Effector memory CD4-positive, alpha-beta T cell (primary cell): Measurements from ENCODE around the gene RAB4A.
"Not testable (repeated sequence)": the region's sequence is repeated elsewhere in the genome, so short reads cannot be mapped to it uniquely, and the experiment has no call there.

Source experiments
- DNase-seq, 3 donors: peaks; one replicate each; pipeline ENCODE4 v3.0.0-alpha.2; 2020
- H3K27ac ChIP-seq: 2 replicates; pipeline ENCODE4 v1.7.0; 2013; ENCODE audit warnings: mild to moderate bottlenecking, low read length, moderate library complexity; ENCODE audit not compliant: insufficient read depth, poor library complexity, severe bottlenecking
- H3K27me3 ChIP-seq: replicated peaks from 2 replicates; pipeline ENCODE4 v1.7.0; 2013; ENCODE audit warnings: mild to moderate bottlenecking, low read length; ENCODE audit not compliant: insufficient read depth, control insufficient read depth, poor library complexity, severe bottlenecking
- H3K36me3 ChIP-seq: 2 replicates; pipeline ENCODE4 v1.7.0; 2013; ENCODE audit warnings: mild to moderate bottlenecking, low read length, moderate library complexity; ENCODE audit not compliant: control insufficient read depth, insufficient read depth
- H3K4me1 ChIP-seq: 2 replicates; pipeline ENCODE4 v1.7.0; 2013; ENCODE audit warnings: low read length, mild to moderate bottlenecking; ENCODE audit not compliant: control insufficient read depth, insufficient read depth, poor library complexity, severe bottlenecking
- H3K4me3 ChIP-seq: 2 replicates; pipeline ENCODE4 v1.7.0; 2013; ENCODE audit warnings: low read length, low read depth, mild to moderate bottlenecking; ENCODE audit not compliant: insufficient read depth, poor library complexity, severe bottlenecking
- H3K9me3 ChIP-seq: 2 replicates; pipeline ENCODE4 v1.7.0; 2013; ENCODE audit warnings: mild to moderate bottlenecking, low read length, moderate library complexity; ENCODE audit not compliant: control insufficient read depth

RAB4A gene

GRCh38 chr1:229327765-229328164 lies 56.9 kb downstream of the RAB4A start:
- Histone ChIP-seq H3K4me1 (peaks cover 14% of the 10 kb centered on the region), H3K27ac (peak overlapping the region; percentile 52), H3K36me3 (peaks cover 11% of the 10 kb centered on the region)
- not testable (repeated sequence) for H3K27me3 ChIP-seq, H3K4me3 ChIP-seq, H3K9me3 ChIP-seq
- DNase-seq: peak; percentile 40 to 62 (median 50)

DNA sequence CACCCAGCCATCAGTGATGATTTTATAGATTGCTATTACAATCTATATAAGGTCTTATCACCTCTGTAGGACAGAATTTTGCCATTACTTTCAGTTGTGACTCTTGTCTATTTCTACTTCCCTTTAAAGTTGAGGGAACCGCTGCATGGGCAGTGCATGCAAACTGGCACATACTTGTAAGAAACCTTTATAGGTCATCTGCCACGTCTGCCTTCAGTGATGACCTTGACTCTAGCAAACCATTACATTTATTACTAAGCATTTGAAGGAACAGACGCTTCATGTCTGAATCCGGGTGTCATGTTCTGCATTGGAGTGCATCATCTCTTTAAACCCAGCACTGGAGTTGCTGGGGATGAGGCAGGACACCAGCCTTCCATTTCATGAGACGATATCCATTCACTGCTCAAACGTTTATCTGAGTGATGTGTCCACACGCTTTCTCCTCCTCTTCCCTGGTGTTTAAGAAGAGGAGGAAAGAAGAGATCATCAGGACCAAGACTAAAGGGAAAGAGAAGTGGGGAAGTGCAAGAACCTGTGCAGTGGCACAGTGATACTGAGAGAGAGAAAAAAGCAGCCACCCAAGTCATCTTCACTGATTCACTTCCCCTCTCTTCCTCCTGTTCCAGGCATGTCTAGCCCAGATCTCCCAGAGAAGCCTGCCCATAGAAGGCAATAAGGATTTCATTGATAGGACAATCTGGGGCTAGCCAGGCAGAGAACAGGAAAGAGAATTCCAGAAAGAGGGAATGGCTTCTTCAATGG lies 57.9 kb downstream of the RAB4A start:
- DNase-seq: no peak
- Histone ChIP-seq H3K36me3 (peaks cover 4% of the 10 kb centered on the region), H3K27ac (peak overlapping the region; percentile 9), H3K4me1 (peaks cover 14% of the 10 kb centered on the region), H3K4me3 (no peak overlapping the region), H3K9me3 (no peaks in the 10 kb centered on the region), H3K27me3 (no peaks in the 10 kb centered on the region)

GRCh38 chr1:229334269-229334668 lies 63.4 kb downstream of the RAB4A start:
- H3K4me1 ChIP-seq: no peaks in the 10 kb centered on the region
- H3K27me3 ChIP-seq: no peaks in the 10 kb centered on the region
- no peak for DNase-seq

DNA sequence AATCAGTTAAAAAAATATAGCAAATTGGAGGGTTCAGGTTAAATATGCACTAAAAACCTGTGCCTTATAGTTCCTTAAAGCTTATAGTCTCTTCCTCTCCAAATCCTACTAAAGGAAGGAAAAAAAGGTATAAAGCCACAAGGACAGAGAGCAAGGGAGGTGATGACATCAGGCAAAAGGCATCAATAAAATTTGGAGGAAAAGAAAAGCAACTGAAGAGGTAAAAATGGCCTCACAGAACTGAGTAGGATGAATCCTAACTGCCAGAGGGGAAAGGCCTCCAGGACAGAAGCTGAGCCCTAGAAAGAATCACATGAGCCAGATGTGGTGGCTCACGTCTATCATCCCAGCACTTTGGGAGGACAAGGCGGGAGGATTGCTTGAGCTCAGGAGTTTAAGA lies 63.8 kb downstream of the RAB4A start:
- no peak for DNase-seq
- H3K36me3 ChIP-seq: peaks cover 3% of the 10 kb centered on the region

More at GRCh38 chr1:229334269-229334668, 63.4 kb downstream of the RAB4A start:
- H3K36me3 ChIP-seq: peaks cover 3% of the 10 kb centered on the region
- no peak overlapping the region for H3K4me3 ChIP-seq
- no peaks in the 10 kb centered on the region for H3K9me3 ChIP-seq
- H3K27ac ChIP-seq: no peak overlapping the region

DNA sequence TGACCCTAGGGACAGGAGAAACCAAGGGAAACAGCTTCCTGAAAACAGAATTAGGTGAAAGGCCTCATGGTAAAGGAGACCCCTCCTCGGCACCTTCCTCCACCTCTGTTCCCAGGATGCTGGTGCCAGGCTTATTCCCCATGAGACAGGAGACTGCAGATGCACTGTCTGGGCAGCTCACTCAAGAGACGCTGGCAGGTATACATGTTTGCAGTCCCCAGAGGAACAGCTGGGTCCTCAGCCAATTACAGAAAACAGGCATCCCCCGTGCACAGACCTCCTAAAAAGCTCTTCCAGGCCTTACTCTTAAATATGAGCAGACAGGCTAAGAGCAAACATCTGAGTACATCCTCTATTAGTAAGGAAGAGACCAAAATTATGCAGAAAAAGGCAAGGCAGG lies 65.4 kb downstream of the RAB4A start:
- H3K27me3 ChIP-seq: no peaks in the 10 kb centered on the region
- H3K27ac ChIP-seq: no peak overlapping the region
- peaks cover 3% of the 10 kb centered on the region for H3K36me3 ChIP-seq
- DNase-seq: no peak
- no peak overlapping the region for H3K4me3 ChIP-seq
- no peaks in the 10 kb centered on the region for H3K9me3 ChIP-seq
- H3K4me1 ChIP-seq: peaks cover 3% of the 10 kb centered on the region

More for the DNA sequence above, 63.8 kb downstream of the RAB4A start:
- H3K27ac ChIP-seq: no peak overlapping the region
- no peaks in the 10 kb centered on the region for H3K4me1 ChIP-seq
- no peaks in the 10 kb centered on the region for H3K27me3 ChIP-seq
- no peaks in the 10 kb centered on the region for H3K9me3 ChIP-seq
- no peak overlapping the region for H3K4me3 ChIP-seq

GRCh38 chr1:229339086-229339485 lies 68.2 kb downstream of the RAB4A start:
- Histone ChIP-seq H3K9me3 (no peaks in the 10 kb centered on the region), H3K4me1 (peaks cover 8% of the 10 kb centered on the region), H3K36me3 (peaks cover 3% of the 10 kb centered on the region), H3K27me3 (no peaks in the 10 kb centered on the region), H3K4me3 (no peak overlapping the region), H3K27ac (no peak overlapping the region)
- no peak for DNase-seq

DNA sequence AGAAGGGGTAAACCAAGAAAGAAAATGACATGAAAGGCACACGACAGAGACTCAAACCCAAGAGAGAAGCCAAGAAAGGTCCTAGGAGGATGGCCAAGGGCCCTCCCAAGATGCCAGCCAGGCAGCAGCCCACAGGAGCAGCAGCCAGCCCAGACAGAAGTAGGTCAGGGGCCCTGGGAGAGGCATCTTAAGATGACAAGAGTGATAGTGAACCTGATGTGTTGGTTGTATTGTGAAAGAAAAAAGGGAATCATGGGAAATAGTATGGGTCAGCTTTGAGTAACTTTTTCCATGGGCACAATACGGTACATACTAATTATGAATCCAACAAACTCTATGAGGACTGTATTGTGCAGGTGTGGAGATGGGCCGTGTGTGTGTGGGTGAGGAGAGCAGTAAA lies 68.6 kb downstream of the RAB4A start:
- no peak overlapping the region for H3K4me3 ChIP-seq
- DNase-seq: no peak
- no peaks in the 10 kb centered on the region for H3K27me3 ChIP-seq
- H3K9me3 ChIP-seq: no peaks in the 10 kb centered on the region
- peaks cover 3% of the 10 kb centered on the region for H3K36me3 ChIP-seq
- H3K27ac ChIP-seq: no peak overlapping the region
- H3K4me1 ChIP-seq: peaks cover 8% of the 10 kb centered on the region

DNA sequence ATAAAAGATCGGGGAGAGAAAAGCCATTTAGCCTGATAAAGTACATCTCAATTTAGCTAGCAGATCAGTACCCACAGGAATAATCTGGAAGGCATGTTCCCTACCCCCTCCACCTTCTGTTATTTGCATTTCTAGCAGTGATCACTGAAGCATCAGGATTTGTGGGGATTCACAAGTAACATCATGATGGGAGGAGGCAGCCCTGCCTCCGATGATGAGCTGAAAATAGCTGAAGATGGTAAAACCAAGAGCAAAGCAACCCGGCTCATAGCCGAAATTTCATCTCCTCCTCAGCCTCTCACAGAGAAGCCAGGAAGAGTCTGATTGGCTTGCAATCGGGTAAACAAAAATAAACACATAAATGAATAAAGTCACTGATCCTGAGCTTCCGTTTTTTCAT lies 69.6 kb downstream of the RAB4A start:
- no peak for DNase-seq
- H3K4me3 ChIP-seq: peak overlapping the region; percentile 6
- no peaks in the 10 kb centered on the region for H3K27me3 ChIP-seq
- no peaks in the 10 kb centered on the region for H3K9me3 ChIP-seq
- H3K4me1 ChIP-seq: peaks cover 8% of the 10 kb centered on the region
- H3K27ac ChIP-seq: peak overlapping the region; percentile 5
- no peaks in the 10 kb centered on the region for H3K36me3 ChIP-seq

DNA sequence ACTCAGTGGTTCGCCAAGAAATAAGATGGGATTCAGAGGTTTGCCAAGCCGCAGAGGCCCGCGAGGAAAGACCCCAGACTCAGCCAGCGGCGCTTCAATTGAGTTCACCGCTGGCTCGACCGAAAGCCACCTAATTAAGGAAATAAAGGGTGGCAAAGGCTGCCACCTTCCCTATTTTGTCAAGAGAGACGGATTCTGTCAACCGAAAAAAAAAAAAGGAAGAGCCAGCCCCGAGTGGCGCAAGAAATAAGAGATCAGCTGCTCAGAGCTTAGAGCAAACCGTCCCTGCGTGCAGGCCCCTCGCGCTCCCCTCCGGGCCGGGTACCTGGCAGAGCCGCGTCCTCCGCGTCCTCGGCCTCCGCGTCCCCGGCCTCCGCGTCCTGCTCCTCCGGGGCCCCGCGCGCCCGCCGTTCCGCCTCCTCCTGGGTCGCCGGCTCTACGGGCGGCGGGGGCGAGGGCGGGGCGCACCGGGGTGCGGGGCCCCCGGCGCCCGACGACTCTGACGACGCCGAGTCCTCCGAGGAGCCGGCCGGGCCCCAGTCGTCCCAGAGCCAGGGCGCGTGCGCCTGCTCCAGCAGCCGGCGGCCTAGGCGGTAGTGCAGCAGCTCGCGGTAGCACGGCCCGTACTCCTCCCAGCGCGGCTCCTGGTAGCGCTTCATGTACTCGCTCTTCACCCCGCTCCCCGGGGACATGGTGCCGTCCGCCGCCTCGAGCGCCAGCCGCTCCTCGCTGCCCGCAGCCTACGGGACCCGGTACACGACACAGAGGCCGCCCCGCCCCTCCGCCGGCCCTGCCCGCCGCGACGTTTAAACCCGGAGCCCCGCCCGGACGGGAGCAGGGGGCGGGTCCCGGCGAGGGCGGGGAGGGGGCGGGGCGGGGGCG lies 71.1 kb downstream of the RAB4A start:
- Histone ChIP-seq H3K27ac (peak overlapping the region; percentile 87), H3K4me1 (peaks cover 8% of the 10 kb centered on the region), H3K4me3 (peak overlapping the region; percentile 74), H3K36me3 (no peaks in the 10 kb centered on the region), H3K27me3 (no peaks in the 10 kb centered on the region), H3K9me3 (no peaks in the 10 kb centered on the region)
- DNase-seq: peak in 2 of 3 donors; percentile 79 to 82
